Measurements from ENCODE around the gene SUPT4H1.
A peak's percentile ranks its signal among the peaks of the same experiment; 100 is the strongest.
"Not testable (repeated sequence)": the region's sequence is repeated elsewhere in the genome, so short reads cannot be mapped to it uniquely, and the experiment has no call there.

Gene SUPT4H1

DNA sequence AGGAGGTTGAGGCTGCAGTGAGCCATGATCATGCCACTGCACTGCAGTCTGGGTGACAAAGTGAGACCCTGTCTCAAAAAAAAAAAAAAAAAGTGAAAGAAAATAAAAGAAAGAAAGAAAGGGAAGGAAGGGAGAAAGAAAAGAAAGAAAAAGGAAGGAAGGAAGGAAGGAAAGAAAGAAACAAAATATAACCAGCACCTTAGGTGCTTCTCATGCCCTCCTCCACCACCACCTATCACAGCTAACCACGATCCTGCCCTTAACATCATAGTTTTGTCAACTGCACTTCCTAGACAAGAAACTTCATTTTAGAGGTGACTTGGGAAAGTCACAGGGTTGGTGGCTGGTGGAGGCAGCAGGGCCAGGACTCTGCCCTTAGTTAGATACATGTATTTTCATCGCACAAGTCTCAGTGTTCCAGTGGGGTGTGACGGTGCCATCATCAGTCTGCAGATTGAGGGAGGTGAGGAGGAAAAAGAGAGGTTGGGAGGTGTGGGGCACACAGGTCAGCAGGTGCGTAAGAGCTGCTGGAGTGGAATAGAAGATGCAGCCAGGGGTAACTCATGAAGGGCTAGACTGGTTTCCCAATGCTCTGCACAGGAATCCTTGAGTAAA lies 10.0 kb downstream of the SUPT4H1 start:
- Histone ChIP-seq H3K36me3 (replicated peaks) (peaks cover 24% of the 10 kb centered on the region), H3K27ac (no peak overlapping the region), H3K4me3 (ENCODE audit: low read depth, low read length) (no peak overlapping the region), H3K27me3 (replicated peaks) (no peaks in the 10 kb centered on the region)
- TF ChIP-seq, protein P1, sequence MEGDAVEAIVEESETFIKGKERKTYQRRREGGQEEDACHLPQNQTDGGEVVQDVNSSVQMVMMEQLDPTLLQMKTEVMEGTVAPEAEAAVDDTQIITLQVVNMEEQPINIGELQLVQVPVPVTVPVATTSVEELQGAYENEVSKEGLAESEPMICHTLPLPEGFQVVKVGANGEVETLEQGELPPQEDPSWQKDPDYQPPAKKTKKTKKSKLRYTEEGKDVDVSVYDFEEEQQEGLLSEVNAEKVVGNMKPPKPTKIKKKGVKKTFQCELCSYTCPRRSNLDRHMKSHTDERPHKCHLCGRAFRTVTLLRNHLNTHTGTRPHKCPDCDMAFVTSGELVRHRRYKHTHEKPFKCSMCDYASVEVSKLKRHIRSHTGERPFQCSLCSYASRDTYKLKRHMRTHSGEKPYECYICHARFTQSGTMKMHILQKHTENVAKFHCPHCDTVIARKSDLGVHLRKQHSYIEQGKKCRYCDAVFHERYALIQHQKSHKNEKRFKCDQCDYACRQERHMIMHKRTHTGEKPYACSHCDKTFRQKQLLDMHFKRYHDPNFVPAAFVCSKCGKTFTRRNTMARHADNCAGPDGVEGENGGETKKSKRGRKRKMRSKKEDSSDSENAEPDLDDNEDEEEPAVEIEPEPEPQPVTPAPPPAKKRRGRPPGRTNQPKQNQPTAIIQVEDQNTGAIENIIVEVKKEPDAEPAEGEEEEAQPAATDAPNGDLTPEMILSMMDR (IDR thresholded peaks at IDR 0.05; ENCODE audit: low read depth, low read length, missing control alignments), result no peak
- in situ Hi-C loops (cut with HindIII; ENCODE audit: low pct_ligation_motif_present, low sequenced_read_pairs), result no loop called here
- no peak for DNase-seq

- H3K27ac ChIP-seq; H3K4me3 ChIP-seq (ENCODE audit: low read depth, low read length); H3K27me3 ChIP-seq (replicated peaks); DNase-seq; in situ Hi-C loops (cut with HindIII; ENCODE audit: low pct_ligation_motif_present, low sequenced_read_pairs): not testable (repeated sequence)
- H3K36me3 ChIP-seq (replicated peaks), result peaks cover 20% of the 10 kb centered on the region
Measured at GRCh38 chr17:58341136-58341860, 10.7 kb downstream of the SUPT4H1 start.

GRCh38 chr17:58340405-58340876 lies 11.6 kb downstream of the SUPT4H1 start:
- in situ Hi-C loops (cut with HindIII; ENCODE audit: low pct_ligation_motif_present, low sequenced_read_pairs), result no loop called here
- DNase-seq, result no peak
- Histone ChIP-seq H3K27me3 (replicated peaks) (no peaks in the 10 kb centered on the region), H3K27ac (no peak overlapping the region), H3K36me3 (replicated peaks) (peaks cover 11% of the 10 kb centered on the region), H3K4me3 (ENCODE audit: low read depth, low read length) (no peak overlapping the region)
- TF ChIP-seq, protein P1 (IDR thresholded peaks at IDR 0.05; ENCODE audit: low read depth, low read length, missing control alignments), result no peak

DNA sequence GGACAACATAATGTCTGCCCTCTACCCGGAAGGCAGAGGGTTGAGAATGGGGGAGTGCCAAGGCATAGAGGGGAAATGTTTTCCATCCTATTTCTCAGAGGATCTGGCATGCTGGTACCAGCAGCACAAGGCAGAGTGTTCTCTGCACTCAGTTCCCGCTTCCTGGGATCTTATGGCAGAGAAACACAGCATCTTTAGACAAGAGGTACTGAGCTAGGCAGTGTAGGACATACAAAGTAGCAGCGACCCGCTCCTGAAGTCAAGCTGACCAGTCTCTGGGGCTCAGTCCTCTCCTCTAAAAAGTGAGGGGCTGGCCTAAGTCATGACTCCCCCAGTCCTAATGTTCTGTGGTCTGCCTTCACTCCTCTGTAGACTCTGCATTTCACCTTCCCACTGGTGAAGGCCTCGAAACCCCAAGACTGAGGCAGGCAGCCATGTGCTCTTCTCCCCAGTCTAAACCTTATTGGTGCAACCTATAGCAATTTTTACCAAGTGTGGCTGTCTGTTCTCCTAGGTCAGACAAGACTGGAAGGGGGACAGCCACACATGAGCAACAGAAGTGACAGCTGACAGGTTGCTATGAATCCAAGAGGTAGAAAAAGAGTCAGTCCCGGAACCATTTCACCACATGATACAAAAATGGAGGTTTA lies 12.1 kb downstream of the SUPT4H1 start:
- Histone ChIP-seq H3K4me3 (ENCODE audit: low read depth, low read length) (no peak overlapping the region), H3K27ac (no peak overlapping the region), H3K36me3 (replicated peaks) (peaks cover 5% of the 10 kb centered on the region), H3K27me3 (replicated peaks) (no peaks in the 10 kb centered on the region)
- TF ChIP-seq, protein P1 (IDR thresholded peaks at IDR 0.05; ENCODE audit: low read depth, low read length, missing control alignments), result no peak
- no peak for DNase-seq
- in situ Hi-C loops (cut with HindIII; ENCODE audit: low pct_ligation_motif_present, low sequenced_read_pairs), result no loop called here

GRCh38 chr17:58338841-58339754 lies 12.9 kb downstream of the SUPT4H1 start:
- in situ Hi-C loops (cut with HindIII; ENCODE audit: low pct_ligation_motif_present, low sequenced_read_pairs), result no loop called here
- Histone ChIP-seq H3K36me3 (replicated peaks) (no peaks in the 10 kb centered on the region), H3K27me3 (replicated peaks) (no peaks in the 10 kb centered on the region), H3K4me3 (ENCODE audit: low read depth, low read length) (peak overlapping the region; percentile 24), H3K27ac (peak overlapping the region; percentile 66)
- peak; percentile 51 for DNase-seq
- TF ChIP-seq, protein P1 (IDR thresholded peaks at IDR 0.05; ENCODE audit: low read depth, low read length, missing control alignments), result no peak
